AG09319 (cell line): ENCODE results near the gene CABLES1.

ENCODE experiments used
- DNase-seq: peaks from one replicate; pipeline ENCODE4 v3.0.0-alpha.2; 2010; ENCODE audit warnings: low read depth; ENCODE audit errors: extremely low read depth
- TF ChIP-seq, protein P1 (sequence below): IDR thresholded peaks from 2 replicates; pipeline ENCODE4 v1.5.1; 2011; ENCODE audit warnings: low read depth, mild to moderate bottlenecking, inconsistent platforms, low read length, moderate library complexity

The CABLES1 gene

DNA sequence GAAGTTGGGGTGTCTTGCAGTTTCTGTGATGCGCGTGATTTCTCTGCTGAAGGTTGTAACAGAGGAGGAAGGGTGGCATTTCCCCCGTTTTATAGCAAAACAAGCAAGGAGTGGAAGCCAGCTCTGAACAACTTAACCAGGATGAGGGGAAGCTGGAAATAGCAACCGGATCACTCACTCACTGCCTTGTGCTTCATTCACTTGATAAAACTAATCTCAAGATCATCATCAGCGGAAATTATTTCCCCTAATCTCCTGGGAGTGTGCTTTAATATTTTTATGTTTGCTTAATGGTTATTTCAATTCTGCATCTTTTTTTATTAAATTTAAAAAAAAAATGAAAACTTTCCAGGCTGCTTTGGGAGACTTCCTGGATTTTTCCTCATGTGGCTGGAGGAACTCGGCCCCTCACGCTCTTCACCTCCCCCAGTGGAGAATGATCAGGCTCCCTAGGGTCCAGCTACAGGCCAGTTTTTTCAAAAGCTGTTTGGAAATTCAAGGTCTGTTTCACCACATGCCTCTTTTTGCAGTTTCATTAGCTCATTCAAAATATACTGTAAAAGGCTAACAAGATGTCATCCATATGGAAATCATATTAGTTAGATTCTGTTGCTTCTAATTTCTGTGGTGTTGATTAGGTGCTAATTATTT is 31.7 kb downstream of the CABLES1 start:
- TF ChIP-seq, protein P1, sequence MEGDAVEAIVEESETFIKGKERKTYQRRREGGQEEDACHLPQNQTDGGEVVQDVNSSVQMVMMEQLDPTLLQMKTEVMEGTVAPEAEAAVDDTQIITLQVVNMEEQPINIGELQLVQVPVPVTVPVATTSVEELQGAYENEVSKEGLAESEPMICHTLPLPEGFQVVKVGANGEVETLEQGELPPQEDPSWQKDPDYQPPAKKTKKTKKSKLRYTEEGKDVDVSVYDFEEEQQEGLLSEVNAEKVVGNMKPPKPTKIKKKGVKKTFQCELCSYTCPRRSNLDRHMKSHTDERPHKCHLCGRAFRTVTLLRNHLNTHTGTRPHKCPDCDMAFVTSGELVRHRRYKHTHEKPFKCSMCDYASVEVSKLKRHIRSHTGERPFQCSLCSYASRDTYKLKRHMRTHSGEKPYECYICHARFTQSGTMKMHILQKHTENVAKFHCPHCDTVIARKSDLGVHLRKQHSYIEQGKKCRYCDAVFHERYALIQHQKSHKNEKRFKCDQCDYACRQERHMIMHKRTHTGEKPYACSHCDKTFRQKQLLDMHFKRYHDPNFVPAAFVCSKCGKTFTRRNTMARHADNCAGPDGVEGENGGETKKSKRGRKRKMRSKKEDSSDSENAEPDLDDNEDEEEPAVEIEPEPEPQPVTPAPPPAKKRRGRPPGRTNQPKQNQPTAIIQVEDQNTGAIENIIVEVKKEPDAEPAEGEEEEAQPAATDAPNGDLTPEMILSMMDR, result no peak
- no peak for DNase-seq

DNA sequence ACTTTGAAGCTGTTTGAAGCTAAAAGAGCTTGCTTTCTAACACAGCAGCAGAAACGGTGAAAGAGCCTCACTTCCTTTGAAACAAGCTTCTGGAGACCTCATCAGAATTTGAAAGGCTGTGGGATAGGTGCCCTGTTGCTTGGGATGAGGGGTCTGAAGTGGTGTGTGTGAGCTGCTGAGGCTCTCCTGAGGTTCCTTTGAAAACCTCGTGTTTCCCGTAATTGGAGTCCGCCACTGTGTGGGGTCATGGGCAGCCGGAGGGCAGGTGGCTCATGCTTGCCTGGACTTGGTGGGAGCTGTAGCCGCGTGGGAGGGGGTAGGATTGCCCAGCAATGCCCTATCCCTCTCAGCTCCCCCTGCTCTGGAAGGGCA is 34.4 kb downstream of the CABLES1 start:
- TF ChIP-seq, protein P1, result no peak
- DNase-seq, result no peak

DNA sequence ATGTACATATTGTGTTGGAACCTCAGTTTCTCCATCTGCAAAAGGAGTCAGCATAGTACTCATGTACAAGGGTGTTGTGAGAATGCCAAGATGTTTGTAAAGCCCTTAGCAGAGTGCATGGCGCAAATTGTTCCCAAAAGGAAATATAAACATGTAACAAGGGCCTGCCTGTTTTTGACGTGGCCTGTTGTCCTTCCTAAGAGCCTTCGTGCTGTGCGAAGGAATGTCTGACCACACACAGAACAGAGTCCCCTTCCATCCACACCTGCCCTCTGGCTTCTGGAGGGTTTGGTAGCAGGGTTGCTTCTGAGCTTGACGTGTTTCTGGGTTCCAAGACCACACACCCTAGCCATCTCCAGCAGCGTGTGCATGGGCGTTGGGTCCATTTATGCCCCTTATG is 34.9 kb downstream of the CABLES1 start:
- TF ChIP-seq, protein P1, result no peak
- DNase-seq, result no peak

DNA sequence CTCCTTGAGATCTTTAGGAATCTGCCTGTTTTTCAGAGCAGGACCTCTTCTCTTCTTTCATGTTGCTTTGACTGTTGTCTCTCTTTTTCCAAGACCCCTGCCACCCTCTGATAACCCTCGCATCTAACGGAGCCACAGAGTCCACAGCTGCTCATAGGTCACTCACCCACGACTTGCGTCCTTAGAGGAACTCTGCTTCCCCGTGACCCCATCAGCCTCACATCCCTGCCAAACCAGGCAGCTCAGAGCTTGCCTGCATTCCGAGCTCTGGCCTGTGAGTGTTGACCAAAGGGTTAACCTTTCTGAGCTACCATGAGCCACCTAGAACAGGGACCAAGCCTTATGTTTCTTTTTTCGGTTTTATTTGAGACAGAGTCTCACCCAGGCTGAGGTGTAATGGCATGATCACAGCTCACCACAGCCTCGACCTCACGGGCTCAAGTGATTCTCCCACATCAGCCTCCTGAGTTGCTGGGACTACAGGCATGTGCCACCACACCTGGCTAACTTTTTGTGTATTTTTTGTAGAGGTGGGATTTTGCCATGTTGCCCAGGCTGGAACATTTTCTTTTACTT is 36.4 kb downstream of the CABLES1 start:
- DNase-seq, result no peak
- TF ChIP-seq, protein P1, result no peak

DNA sequence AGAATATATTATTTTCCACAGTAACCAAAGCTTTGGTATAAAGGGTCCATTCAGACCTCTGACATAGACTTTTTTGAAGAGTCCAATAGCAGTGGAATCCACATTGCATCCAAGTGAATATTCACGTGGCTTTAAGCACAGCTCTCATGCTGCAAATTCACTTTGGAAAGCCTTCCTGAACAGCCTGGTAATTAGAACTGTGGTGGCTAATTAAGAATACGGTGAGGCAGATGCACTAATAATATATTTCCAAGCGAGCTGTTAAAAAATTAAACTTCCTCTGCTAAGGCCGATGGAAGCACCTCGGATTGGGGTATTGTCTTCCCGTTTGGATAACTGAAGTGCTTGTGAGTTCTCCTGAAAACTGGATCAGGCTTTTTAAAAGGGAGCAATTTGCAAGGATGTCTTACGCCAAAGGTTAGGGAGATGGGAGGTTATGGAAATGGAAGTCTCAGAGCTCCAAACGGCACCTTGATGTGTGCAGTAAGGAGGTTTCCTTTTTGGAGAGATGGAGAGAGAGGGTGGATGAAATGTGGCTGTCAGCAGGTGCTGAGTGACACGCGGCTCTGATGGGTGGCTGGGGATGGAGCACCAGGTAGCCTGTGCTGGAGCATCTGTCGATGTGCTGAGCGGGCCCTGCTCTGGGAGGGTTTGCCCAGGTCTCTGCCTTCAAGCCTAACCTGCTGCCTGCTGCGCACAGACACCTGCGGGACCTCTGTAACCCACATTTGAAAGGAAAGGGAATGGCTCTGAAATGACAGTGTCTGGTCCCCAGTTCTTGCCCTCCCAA is 37.5 kb downstream of the CABLES1 start:
- DNase-seq, result no peak
- TF ChIP-seq, protein P1, result no peak

DNA sequence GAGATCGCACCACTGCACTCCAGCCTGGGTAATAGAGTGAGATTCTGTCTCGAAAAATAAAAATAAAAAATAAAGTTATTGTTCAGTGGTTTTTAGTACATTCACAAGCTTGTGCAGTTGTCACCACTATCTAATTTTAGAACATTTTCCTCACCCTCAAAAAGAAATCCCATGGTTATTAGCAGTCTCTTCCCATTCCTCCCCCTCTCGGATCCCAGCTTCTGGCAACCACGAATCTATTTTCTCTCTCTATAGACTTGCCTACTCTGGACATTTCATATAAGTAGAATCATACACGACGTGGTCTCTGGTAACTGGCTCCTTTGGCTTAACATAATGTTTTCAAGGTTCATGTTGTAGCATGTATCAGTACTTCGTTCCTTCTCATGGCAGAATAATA is 38.6 kb downstream of the CABLES1 start:
- DNase-seq, result no peak
- TF ChIP-seq, protein P1, result no peak
